HG03457 (cell line): Measurements from ENCODE around the gene VDR.
"Not testable (repeated sequence)": the region's sequence is repeated elsewhere in the genome, so short reads cannot be mapped to it uniquely, and the experiment has no call there.

Experiments
- ATAC-seq: cut with Tn5 transposase; IDR thresholded peaks from one replicate; pipeline ENCODE4 v1.9.1; 2021; ENCODE audit warnings: moderate number of reproducible peaks; ENCODE audit not compliant: unreplicated experiment

The VDR gene

DNA sequence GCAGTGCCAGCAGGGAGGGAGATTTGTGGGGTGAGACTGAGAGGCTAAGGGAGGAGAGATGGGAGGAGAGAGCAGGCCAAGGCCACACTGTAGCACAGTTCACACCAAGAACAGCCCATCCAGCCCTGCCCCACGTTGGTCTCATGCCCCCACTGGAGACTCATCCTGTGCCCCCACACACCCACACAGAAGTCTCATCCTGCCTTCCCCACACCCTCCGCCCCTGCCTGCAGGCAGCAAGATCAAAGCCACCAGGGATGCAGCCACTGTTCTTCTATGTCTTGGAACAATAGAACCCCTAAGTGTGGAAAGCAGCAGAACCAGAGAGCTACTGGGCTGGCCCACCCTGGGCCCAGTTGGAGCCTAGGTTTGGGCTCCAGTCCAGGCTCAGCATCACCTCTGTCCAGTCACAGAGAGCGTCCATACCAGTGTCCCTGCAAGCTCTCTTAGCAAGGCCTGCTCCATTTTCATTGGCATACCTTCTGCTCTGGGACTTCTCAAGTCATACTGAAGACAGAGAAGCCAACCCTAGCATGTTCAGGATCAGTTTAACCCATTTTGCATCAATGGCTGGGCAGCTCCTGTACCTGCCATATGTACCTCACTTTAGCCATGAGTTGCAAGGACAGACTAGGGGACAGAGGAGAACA lies 53.4 kb downstream of the VDR start:
- ATAC-seq, result no peak

DNA sequence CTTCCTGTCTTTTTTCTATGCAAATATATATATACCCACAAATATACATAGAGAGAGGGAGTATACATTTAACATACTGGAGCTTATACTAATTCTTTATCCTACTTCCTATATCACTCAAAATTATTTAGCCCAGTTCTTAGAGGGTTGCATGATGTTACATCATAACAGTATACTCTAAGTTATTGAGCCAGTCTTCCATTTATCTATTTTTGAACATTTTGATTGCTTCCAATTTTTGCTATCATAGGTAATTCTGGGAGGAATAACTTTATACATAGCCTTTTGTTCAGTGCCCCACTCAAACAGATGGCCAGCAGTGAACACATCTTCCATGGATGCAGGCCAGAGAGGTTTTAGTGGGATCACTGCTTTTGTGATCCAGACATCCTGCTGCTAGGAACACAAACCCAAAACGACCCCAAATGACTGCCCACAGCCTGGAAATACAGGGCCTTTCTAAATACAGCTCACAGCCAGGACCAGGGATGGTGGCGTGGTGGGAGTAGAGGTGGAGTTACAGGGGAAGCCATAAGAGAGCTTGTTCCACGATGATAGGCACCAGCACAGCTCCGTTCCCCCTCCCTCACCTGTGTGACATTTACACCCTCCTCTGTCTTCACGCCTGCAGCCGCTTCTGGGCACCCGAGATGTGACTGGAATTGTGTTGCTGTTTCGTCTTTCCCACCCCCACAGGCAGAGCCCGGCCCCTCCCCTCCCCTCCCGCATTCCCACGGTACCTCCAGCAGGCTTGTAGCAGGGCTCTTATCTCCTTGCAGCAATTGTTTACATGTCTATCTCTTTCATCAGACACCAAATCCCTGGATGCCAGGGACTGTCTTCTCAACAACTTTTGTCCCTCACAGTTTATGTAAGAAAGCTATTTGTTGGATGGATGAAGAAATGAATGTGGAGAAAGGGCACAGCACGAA lies 54.4 kb downstream of the VDR start:
- ATAC-seq, result no peak

DNA sequence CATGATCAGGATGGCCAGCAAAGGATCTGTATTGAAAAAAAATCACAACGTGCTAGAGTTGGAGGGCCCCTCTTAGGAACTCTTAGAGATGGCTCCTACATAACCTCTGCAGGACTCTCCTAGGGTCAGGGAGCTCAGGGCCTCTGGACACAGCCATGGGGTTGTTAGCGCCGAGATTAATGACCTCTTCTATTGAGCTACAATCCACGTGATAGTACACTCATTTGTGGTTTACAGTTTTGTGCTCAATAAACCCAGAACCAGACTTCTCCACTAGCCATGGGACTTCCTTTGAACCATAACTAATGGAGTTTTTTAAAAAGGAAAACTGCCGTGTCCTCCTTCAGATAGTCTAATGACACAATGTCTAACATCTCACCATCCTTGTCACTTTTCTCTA lies 55.5 kb downstream of the VDR start:
- ATAC-seq, result no peak

DNA sequence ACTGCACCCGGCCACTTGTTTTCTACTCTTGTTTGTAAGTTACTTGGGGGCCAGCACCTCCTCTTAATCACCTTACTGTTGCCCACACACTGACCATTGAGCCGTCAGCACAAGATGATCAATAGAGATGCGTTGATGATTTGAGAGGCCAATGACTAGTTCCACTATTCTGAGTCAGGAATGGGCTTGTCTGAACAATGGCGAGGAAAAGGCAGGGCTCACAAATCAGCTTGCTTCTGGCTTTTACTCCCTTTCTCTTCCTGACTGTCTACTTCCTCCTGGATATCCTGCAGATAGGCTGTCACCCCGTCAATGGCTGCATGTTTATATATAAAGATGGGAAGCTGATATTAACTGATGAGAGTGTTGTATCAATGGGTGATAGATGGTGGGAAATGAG lies 55.9 kb downstream of the VDR start:
- ATAC-seq, result no peak

DNA sequence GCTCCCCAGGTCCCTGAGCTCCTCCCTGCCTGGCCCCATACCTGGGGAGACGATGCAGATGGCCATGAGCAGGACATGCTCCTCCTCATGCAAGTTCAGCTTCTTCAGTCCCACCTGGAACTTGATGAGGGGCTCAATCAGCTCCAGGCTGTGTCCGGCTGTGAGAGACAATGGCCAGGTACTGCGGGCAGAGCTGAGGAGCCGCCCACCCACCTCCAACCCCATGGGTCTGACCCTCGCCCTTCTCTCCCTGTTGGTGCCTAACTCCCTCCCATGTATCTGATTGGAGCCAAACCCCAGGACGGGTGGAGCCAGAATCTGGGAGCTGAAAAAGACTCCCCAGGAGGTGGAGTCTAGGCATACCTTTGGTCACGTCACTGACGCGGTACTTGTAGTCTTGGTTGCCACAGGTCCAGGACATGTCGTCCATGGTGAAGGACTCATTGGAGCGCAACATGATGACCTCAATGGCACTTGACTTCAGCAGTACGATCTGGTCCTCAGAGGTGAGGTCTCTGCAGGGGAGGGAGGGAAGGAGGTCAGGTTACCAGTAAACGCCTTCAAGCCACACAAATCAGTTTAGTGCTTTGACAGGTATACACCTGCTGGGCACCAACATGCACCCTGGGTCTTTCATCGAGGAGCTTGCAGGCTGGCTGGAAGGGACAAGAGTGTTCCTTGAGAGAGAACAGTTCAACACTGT lies 58.3 kb downstream of the VDR start:
- ATAC-seq, result no peak

DNA sequence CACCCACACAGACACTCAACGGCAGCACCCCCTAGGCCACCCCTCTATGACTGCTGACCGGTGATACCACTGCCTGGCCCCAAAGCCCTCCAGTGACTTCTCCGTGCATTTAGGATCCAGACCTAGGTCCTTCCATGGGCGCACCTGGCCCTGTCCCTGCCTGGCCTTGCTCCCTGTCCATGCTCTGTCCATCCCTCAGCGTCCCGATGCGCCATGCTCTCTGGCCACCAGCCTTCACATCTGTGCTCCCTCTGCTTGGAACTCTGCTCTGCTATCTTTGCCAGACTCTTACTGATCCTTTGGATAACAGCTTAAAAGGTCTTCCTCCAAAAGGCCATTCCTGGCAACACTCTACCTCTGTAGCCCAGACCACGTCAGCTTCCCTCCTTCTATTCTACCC lies 59.7 kb downstream of the VDR start:
- no peak for ATAC-seq

DNA sequence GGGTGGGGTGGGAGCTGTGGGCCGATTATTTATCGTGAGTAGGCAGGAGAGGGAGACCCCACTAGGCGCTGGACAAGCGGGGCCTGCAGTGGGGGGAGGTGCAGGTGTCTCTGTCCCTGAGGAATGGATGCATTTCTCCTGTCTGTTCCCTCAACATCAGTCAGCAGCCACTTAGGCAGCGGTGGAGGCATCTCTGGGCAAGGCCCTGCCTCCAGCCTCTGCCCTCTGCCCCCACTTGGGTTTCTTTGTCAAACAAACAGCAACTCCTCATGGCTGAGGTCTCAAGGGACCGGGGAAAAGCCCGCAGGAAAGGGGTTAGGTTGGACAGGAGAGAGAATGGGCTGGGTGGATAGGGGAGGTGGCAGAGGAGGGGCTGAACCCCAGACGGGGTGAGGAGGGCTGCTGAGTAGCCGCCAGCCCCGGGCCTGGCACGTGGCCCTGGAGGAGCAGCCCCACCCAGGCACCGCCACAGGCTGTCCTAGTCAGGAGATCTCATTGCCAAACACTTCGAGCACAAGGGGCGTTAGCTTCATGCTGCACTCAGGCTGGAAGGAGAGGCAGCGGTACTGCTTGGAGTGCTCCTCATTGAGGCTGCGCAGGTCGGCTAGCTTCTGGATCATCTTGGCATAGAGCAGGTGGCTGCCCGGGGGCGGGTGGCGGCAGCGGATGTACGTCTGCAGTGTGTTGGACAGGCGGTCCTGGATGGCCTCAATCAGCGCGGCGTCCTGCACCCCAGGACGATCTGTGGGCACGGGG lies 60.4 kb downstream of the VDR start:
- no peak for ATAC-seq

DNA sequence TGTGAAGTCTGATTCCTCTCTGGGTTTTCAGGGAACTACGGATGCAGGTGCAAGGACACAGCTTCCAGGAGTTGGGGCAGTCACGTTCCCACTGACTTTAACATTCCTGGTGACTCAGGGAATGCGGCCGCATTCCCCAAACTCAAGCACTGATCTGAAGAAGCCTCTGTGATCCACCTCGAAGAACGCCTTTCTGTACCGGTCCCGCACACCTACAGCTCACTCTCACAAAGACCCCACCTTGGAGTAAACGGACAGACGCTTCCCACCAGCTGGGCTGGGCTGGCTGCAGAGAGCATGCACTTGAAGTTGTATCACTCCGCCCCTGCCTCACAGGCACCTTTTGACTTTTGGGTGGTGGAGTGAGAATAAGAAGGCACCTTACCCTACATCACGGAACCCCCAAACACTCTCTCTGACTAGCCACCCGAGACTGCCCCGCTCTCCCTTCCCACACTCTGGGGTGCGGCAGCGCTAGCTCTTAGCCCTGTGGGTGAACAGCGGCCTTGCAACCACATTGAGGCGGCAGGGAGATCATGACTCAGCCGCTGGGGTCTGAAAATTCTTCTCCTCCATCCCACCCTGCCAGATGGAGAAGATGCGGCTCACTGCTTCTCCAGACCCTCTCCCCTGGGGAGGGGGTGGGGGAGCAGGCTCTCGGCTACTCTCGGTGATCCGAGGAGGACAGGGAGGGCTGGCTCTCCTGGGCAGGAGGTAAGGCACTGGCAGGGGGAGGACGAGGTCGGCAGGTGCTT lies 61.4 kb downstream of the VDR start:
- no peak for ATAC-seq

DNA sequence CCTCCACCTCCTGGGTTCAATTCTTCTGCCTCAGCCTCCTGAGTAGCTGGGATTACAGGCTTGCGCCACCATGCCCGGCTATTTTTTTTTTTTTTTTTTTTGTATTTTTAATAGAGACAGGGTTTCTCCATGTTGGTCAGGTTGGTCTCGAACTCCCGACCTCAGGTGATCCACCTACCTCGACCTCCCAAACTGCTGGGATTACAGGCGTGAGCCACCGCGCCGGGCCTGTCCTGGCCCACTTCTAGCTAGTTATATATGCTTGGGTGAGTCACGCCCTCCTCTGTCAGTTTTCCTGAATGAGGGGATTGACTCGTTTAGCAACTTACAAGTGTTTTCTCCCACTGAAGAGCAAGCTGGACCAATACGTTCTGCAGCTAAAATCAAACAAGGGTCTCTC lies 62.3 kb downstream of the VDR start:
- not testable (repeated sequence) for ATAC-seq

DNA sequence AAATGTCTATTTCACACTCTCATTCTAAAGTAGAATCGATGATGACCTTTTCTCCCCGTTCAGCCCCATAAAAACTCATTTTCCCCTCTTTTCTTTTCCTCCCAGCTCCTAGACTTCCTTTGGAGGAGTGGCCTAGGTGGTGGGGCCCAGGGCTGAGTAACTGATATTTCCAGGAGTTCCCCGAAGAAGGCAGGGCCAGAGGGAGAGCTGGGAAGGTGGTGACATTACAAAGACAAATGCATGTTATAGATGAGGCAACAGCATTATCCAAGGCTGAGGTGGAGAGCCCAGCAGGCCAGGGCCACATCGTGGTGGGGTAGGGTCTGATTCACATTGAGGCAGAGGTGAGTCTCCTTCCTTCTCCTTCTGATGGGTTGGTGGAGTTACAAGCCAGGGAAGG lies 62.9 kb downstream of the VDR start:
- no peak for ATAC-seq

DNA sequence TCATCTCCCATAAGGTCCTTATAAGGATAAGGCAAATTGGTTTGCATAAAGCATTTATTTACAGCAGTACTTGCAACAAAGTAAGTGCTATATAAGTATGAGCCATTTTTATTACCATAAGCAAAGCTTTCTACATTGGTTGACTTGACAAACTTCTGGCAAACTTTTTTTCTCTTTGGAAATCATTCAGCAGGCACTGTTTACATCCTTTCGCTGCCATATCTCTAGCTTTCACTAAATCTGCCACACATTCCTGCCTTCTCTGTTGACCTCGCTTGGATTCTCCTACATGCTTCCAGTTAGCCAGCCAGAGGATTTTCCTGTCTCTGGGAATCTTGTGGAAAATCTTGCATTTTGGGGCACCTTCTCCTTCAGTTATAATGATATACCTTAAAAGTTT lies 63.3 kb downstream of the VDR start:
- ATAC-seq, result no peak

DNA sequence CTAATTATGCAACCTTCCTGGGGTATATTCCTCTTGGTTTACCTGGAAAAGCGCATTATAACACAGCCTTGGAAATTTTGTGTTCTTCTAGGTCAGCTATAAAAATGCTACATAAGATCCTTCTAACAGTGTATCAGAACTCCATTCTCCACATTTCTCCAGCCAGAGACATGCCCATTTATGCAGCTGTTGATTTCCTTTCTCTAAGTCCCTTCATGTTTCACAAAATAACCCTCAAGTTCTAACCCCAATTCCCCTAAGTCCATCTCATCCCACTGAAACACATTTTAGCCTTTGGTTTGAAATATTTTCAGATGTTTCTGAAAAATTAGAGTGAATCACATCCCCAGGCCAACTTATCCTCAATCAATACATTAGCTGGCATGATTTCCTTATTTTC lies 64.2 kb downstream of the VDR start:
- no peak for ATAC-seq

DNA sequence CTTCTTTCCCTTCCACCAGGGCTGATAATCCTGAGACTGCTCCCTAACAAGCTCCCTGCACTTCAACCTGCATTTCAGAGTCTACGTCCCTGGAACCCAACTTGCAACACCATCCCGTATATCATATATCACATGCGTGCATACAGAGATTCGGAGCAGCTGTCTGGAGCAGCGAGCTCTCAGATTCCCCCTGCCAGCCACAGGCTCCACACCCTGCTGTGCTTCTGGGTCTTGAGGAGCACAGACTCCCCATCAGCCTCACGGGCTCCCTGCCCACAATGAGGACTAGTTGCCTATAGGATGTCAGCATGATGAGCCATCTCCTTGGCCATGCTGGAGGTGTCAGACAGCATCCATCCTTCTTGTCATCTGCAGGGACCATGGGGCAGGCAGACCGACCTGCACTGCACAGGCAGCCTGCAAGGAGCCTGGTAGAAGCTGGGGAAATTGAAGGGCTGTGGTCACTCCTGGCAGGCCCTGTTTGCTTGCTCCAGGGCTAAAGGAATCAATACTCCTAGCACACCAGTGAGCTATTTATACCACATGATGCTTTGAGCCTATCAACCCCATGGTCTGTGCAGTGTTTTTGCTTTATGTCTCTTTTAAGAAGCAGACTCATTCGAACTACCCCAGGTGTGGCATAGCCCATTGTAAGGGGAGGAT lies 65.4 kb downstream of the VDR start:
- no peak for ATAC-seq

DNA sequence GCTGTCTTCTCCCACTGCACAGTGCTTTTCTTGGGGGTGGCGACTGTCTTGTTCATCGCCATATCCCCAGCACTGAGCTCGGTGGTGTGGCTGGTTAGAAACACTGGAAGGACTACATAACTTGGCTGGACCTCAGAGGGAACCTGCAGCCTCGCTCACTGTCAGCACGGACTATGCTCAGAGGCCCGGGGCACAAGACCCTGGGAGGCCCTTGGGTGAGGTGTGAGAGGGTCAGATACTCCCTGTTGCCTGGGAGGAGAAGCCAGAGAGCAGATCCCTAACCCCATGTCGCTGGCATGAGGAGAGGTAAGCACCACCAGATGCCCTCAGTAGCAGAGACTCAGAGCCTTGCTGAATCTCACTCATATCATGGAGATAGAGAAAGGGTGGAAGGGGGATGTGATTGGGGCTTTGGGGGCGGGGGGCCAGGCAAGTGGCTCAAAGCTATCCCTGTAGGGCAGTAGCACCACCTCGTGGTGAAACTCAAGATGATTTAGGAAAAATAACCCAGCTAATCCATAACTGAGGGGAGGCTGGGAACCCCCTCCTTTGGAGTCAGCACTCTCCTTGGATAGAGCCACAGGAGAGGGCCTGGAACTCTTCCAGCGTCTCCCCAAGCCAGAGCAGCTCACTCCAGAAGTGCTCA lies 66.4 kb downstream of the VDR start:
- ATAC-seq, result no peak

DNA sequence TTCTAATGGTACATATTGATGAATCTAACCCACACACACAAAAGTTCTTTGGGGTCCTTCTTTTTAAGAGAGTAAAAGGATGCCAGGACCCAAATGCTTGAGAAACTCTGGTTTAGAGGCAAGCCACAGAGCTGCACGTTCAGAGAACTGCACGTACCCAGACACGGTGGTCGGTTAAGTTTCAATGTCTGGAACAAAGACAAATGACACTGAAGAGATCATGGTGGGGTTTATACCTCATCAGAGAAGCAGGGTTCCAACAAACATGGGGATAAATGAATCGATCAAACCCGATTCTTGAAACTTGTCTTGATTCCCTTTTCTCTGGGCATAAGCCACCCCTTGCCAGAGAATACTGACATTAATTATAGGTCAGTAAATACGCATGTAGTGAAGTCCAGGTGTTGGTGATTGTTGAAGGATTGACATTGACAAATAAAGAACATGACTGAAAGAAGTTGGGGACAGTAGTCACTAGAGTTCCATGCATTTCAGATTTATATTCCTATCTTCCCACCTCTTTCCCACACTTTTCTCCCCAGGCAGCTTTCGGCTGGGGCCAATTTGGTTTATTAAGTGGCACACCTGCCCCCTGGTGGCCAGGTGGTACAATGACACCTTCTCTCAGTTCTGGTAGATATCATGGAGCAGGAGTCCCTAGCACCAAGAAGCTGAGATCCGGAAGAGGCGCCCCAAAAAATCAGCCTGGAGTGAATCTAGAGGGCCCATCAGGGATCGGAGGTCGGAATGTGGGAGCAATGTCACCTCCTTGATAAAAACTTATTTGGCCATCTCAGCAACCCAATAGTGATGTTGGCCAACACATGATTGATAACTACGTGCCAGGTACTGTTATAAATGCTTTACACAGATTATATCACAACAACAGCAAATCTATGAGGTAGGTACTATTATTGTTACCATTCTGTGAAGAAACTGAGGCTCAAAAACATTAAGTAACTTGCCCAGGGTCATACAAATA lies 67.3 kb downstream of the VDR start:
- no peak for ATAC-seq

DNA sequence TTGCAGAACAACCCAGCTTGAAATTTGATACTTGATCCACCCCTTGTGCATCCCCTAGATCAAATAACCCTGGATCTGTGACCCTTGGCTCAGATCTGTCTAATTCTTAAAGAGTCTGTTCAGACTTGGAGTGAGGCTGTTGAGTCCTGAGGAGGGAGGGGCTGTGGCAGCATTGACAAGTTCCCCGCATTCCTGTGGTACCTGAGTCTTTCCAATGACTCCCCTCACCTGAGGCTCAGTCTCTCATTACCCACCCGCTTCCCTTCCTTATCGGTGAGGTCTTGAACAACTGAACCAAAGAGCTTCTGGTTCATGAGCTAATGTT lies 69.0 kb downstream of the VDR start:
- no peak for ATAC-seq

DNA sequence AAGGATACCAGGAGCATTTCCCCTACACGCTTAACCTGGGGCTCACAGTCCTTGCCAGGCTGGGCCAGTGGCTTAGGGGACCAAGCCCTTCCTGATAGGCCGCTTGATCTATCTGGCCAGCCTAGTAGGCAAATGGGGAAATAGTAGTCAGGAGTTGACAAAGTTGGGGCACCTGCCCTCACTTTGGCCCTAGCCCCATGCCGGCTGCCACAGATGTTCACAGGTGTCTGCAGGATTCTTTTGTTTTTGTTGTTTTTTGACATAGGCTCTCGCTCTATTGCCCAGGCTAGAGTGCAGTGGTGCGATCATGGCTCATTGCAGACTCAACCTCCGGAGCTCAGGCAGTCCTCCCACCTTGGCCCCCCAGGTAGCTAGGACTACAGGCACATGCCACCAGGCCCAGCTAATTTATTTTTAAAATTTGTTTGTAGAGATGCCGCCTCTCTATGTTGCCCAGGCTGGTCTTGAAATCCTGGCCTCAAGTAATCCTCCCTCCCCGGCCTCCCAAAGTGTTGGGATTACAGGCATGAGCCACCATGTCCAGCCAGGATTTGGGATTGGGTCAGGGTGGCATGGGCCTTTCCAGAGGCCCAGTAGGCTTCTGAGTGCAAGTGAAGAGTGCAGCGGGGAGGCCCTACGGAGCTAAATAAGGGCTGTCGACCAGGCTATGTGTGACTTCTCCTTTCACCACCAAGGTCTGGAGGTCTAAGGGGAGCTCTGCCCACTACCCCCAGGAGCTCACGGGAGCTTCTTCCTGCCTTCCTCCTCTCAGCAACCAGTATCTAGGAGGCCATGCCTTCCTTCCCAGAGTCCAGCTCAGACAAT lies 69.6 kb downstream of the VDR start:
- ATAC-seq, result no peak
